Skeletal muscle satellite cell (primary cell): ENCODE results near the gene CINP. TPM values are rescaled to one million over a fixed set of nuclear protein-coding genes. Genes with fewer than 3 reads are reported as not detected.
A peak's percentile ranks its signal among the peaks of the same experiment; 100 is the strongest.

ENCODE experiments used
- H3K27me3 ChIP-seq: 2 replicates; pipeline ENCODE4 v1.7.0; 2013; ENCODE audit warnings: low read length; ENCODE audit not compliant: control insufficient read depth, insufficient read depth
- H3K36me3 ChIP-seq: 2 replicates; pipeline ENCODE4 v1.7.0; 2013; ENCODE audit warnings: mild to moderate bottlenecking, control low read depth, low read length; ENCODE audit not compliant: insufficient read depth
- H3K4me1 ChIP-seq: 2 replicates; pipeline ENCODE4 v1.7.0; 2013; ENCODE audit warnings: low read length; ENCODE audit not compliant: control insufficient read depth, insufficient read depth
- H3K4me2 ChIP-seq: 2 replicates; pipeline ENCODE4 v1.7.0; 2013; ENCODE audit warnings: mild to moderate bottlenecking, low read length
- H3K4me3 ChIP-seq: 2 replicates; pipeline ENCODE4 v1.7.0; 2013; ENCODE audit warnings: low read length
- H3K9ac ChIP-seq: 2 replicates; pipeline ENCODE4 v1.7.0; 2013; ENCODE audit warnings: mild to moderate bottlenecking, low read depth, low read length, moderate library complexity
- H3K9me3 ChIP-seq: replicated peaks from 2 replicates; pipeline ENCODE4 v1.7.0; 2013; ENCODE audit warnings: mild to moderate bottlenecking, control low read depth, low read length
- total RNA-seq: library from RNA; depleted of rRNA; stranded (reverse); fragments of >200 nt; gene quantifications from 2 replicates; pipeline ENCODE4 v1.2.3, GENCODE V29; 2012; rRNA removed

CINP gene
- total RNA-seq, result 66.0 and 76.0 TPM in 2 replicates

DNA sequence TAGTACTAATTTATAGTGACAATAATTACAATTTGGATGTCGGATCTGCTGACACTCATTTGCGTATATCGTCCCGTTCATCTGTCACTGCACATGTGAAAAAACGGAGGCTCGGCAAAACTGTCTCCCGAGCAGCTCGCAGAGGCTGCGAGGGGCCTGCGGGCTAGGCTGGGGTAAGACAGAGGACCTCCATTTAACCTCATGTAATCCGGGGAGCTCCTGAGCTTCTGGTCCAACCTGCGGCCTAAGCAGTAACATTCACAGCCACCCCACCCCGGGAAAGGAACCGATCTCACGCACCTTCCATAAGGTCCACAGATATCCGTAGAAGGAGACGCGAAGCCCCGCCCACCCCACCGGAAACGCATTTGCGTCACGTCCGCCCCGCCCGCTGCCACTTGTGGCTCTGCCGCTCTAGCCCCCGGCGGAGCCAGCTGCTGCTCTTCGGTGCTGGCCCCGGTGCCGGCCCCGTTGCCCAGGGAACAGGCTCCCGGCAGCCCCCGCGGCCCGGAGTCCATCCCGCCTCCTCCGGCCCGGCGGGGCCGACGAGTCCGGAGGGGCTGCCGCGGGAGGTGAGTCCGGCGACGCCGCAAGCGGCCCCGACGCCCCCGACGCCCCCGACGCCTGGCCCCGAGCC, at the start of gene CINP, which contains the start of gene TECPR2:
TSS of gene CINP (minus strand) at position 346 of the 637 bp plus-strand sequence. CDS start at position 307, 39 bp downstream.
TSS of gene TECPR2 (plus strand) at position 397 of the 637 bp plus-strand sequence. CDS start 13,781 bp downstream, outside the sequence.
- Histone ChIP-seq H3K36me3 (peaks cover 4% of the 10 kb centered on the region), H3K4me1 (peaks cover 16% of the 10 kb centered on the region), H3K9ac (peak within 1 kb of the TSS; percentile 95), H3K4me2 (peak within 1 kb of the TSS; percentile 98), H3K4me3 (peak within 1 kb of the TSS; percentile 83), H3K27me3 (no peaks in the 10 kb centered on the region), H3K9me3 (no peaks in the 10 kb centered on the region)

GRCh38 chr14:102408724-102409123, 46.0 kb upstream of the CINP start:
- no peak overlapping the region for H3K4me2 ChIP-seq
- H3K36me3 ChIP-seq, result peaks cover 13% of the 10 kb centered on the region
- no peaks in the 10 kb centered on the region for H3K9me3 ChIP-seq
- H3K27me3 ChIP-seq, result no peaks in the 10 kb centered on the region
- H3K9ac ChIP-seq, result no peak overlapping the region
- no peaks in the 10 kb centered on the region for H3K4me1 ChIP-seq
- H3K4me3 ChIP-seq, result no peak overlapping the region

DNA sequence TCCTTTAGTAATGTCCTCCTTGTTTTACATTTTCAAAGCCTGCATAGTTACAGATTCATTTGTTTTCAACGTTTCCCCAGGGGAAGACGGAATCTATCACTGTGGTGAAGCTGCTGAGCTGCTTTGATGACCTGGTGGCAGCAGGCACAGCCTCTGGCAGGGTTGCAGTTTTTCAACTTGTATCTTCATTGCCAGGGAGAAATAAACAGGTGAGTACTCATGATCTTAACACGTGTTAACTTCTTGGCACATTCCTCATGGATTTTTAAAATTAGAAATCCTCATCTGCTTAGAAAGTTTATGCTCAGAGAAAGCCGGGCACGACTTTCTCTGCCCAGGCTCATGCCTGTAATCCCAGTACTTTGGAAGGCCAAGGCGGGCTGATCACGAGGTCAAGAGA, 44.6 kb upstream of the CINP start:
- Histone ChIP-seq H3K9me3 (peaks cover 10% of the 10 kb centered on the region), H3K4me1 (no peaks in the 10 kb centered on the region), H3K4me3 (no peak overlapping the region), H3K36me3 (peaks cover 16% of the 10 kb centered on the region), H3K27me3 (no peaks in the 10 kb centered on the region), H3K9ac (no peak overlapping the region), H3K4me2 (no peak overlapping the region)

DNA sequence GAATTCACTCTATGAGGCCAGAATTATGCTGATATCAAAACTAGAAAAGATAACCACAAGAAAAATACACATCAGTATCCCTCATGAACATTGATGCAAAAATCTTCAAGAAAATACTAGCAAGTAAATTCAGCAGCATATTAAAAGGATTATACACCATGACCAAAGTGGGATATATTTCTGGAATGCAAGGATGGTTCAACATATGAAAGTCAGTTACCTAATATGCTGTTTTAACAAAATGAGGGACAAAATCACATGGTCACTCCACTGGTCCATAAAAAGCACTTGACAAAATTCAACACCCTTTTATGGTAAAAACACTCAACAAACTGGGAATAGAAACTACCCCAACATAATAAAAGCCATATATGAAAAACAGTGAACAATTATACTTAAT, 40.3 kb upstream of the CINP start:
- no peak overlapping the region for H3K4me2 ChIP-seq
- no peaks in the 10 kb centered on the region for H3K27me3 ChIP-seq
- H3K4me1 ChIP-seq, result no peaks in the 10 kb centered on the region
- peaks cover 9% of the 10 kb centered on the region for H3K36me3 ChIP-seq
- no peak overlapping the region for H3K9ac ChIP-seq
- no peak overlapping the region for H3K4me3 ChIP-seq
- H3K9me3 ChIP-seq, result peaks cover 10% of the 10 kb centered on the region

- no peaks in the 10 kb centered on the region for H3K4me1 ChIP-seq
Measured at GRCh38 chr14:102396521-102396920, 33.8 kb upstream of the CINP start.

GRCh38 chr14:102394717-102395375, 32.2 kb upstream of the CINP start:
- Histone ChIP-seq H3K4me2 (no peak overlapping the region), H3K36me3 (peaks cover 6% of the 10 kb centered on the region)

More at GRCh38 chr14:102396521-102396920, 33.8 kb upstream of the CINP start:
- no peak overlapping the region for H3K9ac ChIP-seq
- no peak overlapping the region for H3K4me2 ChIP-seq
- no peaks in the 10 kb centered on the region for H3K27me3 ChIP-seq
- peaks cover 8% of the 10 kb centered on the region for H3K36me3 ChIP-seq
- H3K4me3 ChIP-seq, result no peak overlapping the region
- H3K9me3 ChIP-seq, result no peaks in the 10 kb centered on the region

GRCh38 chr14:102392506-102392905, 29.8 kb upstream of the CINP start:
- no peaks in the 10 kb centered on the region for H3K4me1 ChIP-seq
- no peak overlapping the region for H3K4me3 ChIP-seq
- no peaks in the 10 kb centered on the region for H3K27me3 ChIP-seq
- H3K9ac ChIP-seq, result no peak overlapping the region
- H3K9me3 ChIP-seq, result no peaks in the 10 kb centered on the region
- peaks cover 6% of the 10 kb centered on the region for H3K36me3 ChIP-seq
- no peak overlapping the region for H3K4me2 ChIP-seq

More at GRCh38 chr14:102394717-102395375, 32.2 kb upstream of the CINP start:
- Histone ChIP-seq H3K4me3 (no peak overlapping the region), H3K9me3 (no peaks in the 10 kb centered on the region), H3K4me1 (no peaks in the 10 kb centered on the region), H3K27me3 (no peaks in the 10 kb centered on the region), H3K9ac (no peak overlapping the region)

DNA sequence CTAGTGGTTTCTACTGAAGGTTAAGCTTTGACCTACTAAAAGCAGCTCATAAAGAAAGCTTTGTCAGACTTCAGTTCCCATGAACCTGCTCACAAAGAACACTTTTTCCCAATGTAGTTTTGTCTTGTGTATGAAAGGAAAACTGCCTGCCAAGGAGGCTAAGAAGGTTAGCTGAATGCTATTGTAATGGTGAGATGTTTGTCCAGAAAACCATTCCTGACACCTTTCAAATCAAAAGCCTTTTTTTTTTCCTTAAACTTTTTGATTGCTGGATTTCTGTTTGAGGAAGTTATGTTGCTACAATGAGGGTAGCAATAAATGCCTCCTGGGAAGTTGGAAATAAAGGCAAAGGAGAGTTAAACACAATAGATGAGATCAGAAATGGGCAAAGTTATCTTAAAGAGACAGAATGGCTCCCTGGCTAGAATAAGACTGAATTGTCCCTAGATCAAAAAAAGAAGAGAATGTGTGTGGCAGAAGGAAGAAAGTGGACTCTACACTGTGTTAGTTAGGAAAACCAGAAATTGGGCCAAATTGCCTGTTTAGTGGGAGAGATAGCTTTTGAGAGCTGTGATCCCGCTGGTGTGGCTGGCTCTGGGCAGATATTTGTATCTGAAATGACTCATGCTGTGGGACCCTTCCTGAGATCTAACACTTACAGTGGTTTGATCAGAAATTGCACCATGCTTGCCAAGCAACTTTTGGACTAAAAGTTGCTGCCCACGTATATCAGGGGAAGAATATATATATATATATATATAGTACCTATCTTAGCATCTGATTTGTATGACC, 27.6 kb upstream of the CINP start:
- Histone ChIP-seq H3K4me2 (no peak overlapping the region), H3K4me1 (no peaks in the 10 kb centered on the region), H3K4me3 (no peak overlapping the region), H3K27me3 (no peaks in the 10 kb centered on the region), H3K36me3 (peaks cover 7% of the 10 kb centered on the region), H3K9me3 (no peaks in the 10 kb centered on the region), H3K9ac (no peak overlapping the region)

- Histone ChIP-seq H3K36me3 (peaks cover 7% of the 10 kb centered on the region), H3K9ac (no peak overlapping the region), H3K4me2 (no peak overlapping the region), H3K4me1 (no peaks in the 10 kb centered on the region), H3K9me3 (no peaks in the 10 kb centered on the region), H3K4me3 (no peak overlapping the region), H3K27me3 (no peaks in the 10 kb centered on the region)
Measured at GRCh38 chr14:102389246-102389645, 26.6 kb upstream of the CINP start.

DNA sequence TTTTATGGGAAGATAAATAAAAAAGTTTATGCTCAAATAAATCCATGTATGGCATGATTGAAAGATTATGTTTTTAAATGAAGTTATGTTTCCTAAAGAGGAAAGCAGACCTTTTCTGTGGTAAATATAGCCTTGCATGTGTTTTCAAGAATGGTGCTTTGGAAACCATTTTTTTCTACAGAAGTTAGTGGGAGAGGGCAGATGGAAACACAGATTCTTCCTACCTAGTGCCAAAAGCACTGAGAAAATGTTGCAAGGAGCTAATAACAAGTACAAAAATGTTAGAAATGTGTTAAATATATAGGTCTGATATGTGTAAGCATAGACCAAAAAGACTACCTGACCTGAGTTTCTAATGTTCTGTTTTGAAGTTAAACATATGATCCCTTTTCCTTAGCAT, 24.4 kb upstream of the CINP start:
- Histone ChIP-seq H3K27me3 (no peaks in the 10 kb centered on the region), H3K9me3 (no peaks in the 10 kb centered on the region), H3K4me3 (no peak overlapping the region), H3K4me1 (no peaks in the 10 kb centered on the region), H3K9ac (no peak overlapping the region), H3K36me3 (peaks cover 7% of the 10 kb centered on the region), H3K4me2 (no peak overlapping the region)

GRCh38 chr14:102378830-102379229, 16.1 kb upstream of the CINP start:
- Histone ChIP-seq H3K4me3 (no peak overlapping the region), H3K36me3 (peaks cover 20% of the 10 kb centered on the region), H3K4me1 (no peaks in the 10 kb centered on the region), H3K27me3 (no peaks in the 10 kb centered on the region), H3K9me3 (no peaks in the 10 kb centered on the region), H3K4me2 (no peak overlapping the region), H3K9ac (no peak overlapping the region)
